ENCODE measurements around the gene PIAS1.

PIAS1 gene

DNA sequence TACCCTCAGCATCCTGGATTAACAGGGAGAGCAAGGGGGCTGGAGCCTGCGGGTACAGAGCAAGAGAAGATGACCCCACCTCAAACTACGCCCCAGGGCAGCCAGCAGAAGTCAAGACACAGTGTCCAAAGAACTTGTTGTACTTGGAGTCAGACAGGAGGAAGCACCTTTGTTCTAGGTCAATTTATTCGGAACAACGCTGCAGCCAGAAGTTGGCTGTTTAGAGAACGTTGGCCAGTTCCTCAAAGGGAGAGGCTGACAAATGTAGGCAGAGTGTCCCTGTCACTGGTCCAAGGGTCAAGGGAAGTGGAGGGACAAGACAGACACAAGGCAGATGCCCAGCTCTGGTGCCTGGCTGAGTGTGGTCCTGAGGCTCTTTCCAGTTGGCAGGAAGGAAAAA lies 32.1 kb upstream of the PIAS1 start:
- no peaks in the 10 kb centered on the region for H3K4me1 ChIP-seq (ENCODE audit: low read length)
- DNase-seq: no peak
- no peak overlapping the region for H3K9ac ChIP-seq (ENCODE audit: low read length)
- no peaks in the 10 kb centered on the region for H3F3A ChIP-seq (ENCODE audit: insufficient read depth, low read length)
- no peak overlapping the region for H3K4me3 ChIP-seq (ENCODE audit: low read length)
- no peaks in the 10 kb centered on the region for H3K9me3 ChIP-seq (replicated peaks; ENCODE audit: insufficient read depth, low read length)
- no peaks in the 10 kb centered on the region for H3K27me3 ChIP-seq (replicated peaks; ENCODE audit: insufficient read depth, low read length)
- TF ChIP-seq, protein P1, sequence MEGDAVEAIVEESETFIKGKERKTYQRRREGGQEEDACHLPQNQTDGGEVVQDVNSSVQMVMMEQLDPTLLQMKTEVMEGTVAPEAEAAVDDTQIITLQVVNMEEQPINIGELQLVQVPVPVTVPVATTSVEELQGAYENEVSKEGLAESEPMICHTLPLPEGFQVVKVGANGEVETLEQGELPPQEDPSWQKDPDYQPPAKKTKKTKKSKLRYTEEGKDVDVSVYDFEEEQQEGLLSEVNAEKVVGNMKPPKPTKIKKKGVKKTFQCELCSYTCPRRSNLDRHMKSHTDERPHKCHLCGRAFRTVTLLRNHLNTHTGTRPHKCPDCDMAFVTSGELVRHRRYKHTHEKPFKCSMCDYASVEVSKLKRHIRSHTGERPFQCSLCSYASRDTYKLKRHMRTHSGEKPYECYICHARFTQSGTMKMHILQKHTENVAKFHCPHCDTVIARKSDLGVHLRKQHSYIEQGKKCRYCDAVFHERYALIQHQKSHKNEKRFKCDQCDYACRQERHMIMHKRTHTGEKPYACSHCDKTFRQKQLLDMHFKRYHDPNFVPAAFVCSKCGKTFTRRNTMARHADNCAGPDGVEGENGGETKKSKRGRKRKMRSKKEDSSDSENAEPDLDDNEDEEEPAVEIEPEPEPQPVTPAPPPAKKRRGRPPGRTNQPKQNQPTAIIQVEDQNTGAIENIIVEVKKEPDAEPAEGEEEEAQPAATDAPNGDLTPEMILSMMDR (IDR thresholded peaks at IDR 0.05; ENCODE audit: low read length): no peak
- no peak for TF ChIP-seq EZH2phosphoT487 (IDR thresholded peaks at IDR 0.05; ENCODE audit: low read length)
- TF ChIP-seq EZH2 (optimal IDR thresholded peaks at IDR 0.05; ENCODE audit: low read depth, low read length): no peak
- H2AFZ ChIP-seq (ENCODE audit: low read length): no peak overlapping the region
- H3K9me2 ChIP-seq (replicated peaks; ENCODE audit: insufficient read depth, low read length): no peaks in the 10 kb centered on the region
- no peaks in the 10 kb centered on the region for H4K20me1 ChIP-seq (ENCODE audit: insufficient read depth, low read length)
- H3K79me2 ChIP-seq (ENCODE audit: low read length): no peaks in the 10 kb centered on the region
- H3K36me3 ChIP-seq (replicated peaks; ENCODE audit: insufficient read depth, low read length): no peaks in the 10 kb centered on the region
- H3K27ac ChIP-seq (ENCODE audit: low read length): no peak overlapping the region
- H3K4me2 ChIP-seq (ENCODE audit: low read depth, low read length): no peak overlapping the region

DNA sequence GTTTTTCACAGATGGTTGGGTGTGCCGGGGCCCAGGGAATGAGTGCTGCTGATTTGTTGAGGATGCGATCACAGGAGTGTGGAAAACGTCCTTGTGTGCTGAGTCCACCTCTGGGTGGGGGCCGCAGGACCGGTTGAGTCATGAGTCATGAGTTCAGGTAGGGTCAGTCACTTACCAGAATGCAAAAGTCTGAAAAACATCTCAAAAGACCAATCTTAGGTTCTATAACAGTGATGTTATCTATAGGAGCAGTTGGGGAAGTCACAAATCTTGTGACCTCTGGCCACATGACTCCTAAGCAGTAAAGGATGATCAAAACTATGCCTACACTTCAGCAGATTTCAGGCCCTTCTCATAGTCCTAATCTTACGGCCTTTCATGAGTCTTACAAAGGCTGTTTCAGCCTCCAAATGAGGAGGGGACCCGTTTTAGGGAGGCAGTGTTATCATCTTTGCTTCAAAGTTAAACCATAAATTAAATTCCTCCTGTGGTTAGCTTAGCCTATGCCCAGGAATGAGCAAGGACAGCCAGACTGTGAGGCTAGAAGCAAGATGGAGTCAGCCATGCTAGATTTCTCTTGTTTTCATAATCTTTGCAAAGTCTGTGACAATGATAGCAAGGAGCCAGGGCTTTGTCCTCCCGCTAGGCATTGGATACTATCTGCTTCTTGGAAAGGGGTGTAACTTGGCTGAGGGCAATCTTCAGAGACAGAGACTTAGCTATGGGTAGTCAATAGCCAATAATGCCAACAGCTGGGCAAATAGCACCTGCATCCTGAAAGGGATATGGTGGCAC lies 30.6 kb upstream of the PIAS1 start:
- Histone ChIP-seq H3K79me2 (ENCODE audit: low read length) (no peaks in the 10 kb centered on the region), H2AFZ (ENCODE audit: low read length) (no peak overlapping the region), H3K9me2 (replicated peaks; ENCODE audit: insufficient read depth, low read length) (no peaks in the 10 kb centered on the region), H3F3A (ENCODE audit: insufficient read depth, low read length) (no peaks in the 10 kb centered on the region), H3K9ac (ENCODE audit: low read length) (no peak overlapping the region), H3K4me3 (ENCODE audit: low read length) (no peak overlapping the region), H4K20me1 (ENCODE audit: insufficient read depth, low read length) (no peaks in the 10 kb centered on the region), H3K27ac (ENCODE audit: low read length) (no peak overlapping the region), H3K4me2 (ENCODE audit: low read depth, low read length) (no peak overlapping the region), H3K36me3 (replicated peaks; ENCODE audit: insufficient read depth, low read length) (no peaks in the 10 kb centered on the region), H3K9me3 (replicated peaks; ENCODE audit: insufficient read depth, low read length) (no peaks in the 10 kb centered on the region), H3K4me1 (ENCODE audit: low read length) (no peaks in the 10 kb centered on the region), H3K27me3 (replicated peaks; ENCODE audit: insufficient read depth, low read length) (no peaks in the 10 kb centered on the region)
- DNase-seq: no peak
- TF ChIP-seq EZH2phosphoT487 (IDR thresholded peaks at IDR 0.05; ENCODE audit: low read length): no peak
- TF ChIP-seq EZH2 (optimal IDR thresholded peaks at IDR 0.05; ENCODE audit: low read depth, low read length): no peak

DNA sequence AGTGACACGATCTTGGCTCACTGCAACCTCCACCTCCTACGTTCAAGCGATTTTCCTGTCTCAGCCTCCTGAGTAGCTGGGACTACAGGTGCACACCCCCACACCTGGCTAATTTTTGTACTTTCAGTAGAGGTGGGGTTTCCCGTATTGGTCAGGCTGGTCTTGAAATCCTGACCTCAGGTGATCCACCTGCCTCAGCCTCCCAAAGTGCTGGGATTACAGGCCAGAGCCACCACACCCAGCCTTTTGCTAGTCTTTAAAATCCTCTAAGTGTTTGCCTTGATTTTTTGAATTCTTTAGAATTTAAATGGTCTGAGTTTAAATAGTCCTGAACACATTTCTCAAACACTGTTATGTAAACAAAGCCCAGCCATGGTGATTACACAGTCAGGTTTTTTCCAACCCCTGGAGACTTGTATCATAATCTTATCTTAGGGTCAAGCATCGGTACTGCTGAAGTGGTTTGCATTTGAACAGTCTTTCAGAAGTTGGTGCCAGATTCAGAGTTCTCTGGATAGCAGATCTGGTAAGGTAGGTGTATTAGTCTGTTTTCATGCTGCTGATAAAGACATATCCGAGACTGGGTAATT lies 28.2 kb upstream of the PIAS1 start:
- Histone ChIP-seq H3F3A (ENCODE audit: insufficient read depth, low read length) (no peaks in the 10 kb centered on the region), H2AFZ (ENCODE audit: low read length) (no peak overlapping the region), H3K9me3 (replicated peaks; ENCODE audit: insufficient read depth, low read length) (no peaks in the 10 kb centered on the region), H3K4me3 (ENCODE audit: low read length) (no peak overlapping the region), H3K79me2 (ENCODE audit: low read length) (no peaks in the 10 kb centered on the region), H3K36me3 (replicated peaks; ENCODE audit: insufficient read depth, low read length) (no peaks in the 10 kb centered on the region), H3K9me2 (replicated peaks; ENCODE audit: insufficient read depth, low read length) (no peaks in the 10 kb centered on the region), H3K9ac (ENCODE audit: low read length) (no peak overlapping the region), H3K4me2 (ENCODE audit: low read depth, low read length) (no peak overlapping the region), H3K27ac (ENCODE audit: low read length) (no peak overlapping the region), H4K20me1 (ENCODE audit: insufficient read depth, low read length) (no peaks in the 10 kb centered on the region), H3K27me3 (replicated peaks; ENCODE audit: insufficient read depth, low read length) (no peaks in the 10 kb centered on the region), H3K4me1 (ENCODE audit: low read length) (no peaks in the 10 kb centered on the region)
- DNase-seq: no peak
- TF ChIP-seq EZH2 (optimal IDR thresholded peaks at IDR 0.05; ENCODE audit: low read depth, low read length) (no peak), EZH2phosphoT487 (IDR thresholded peaks at IDR 0.05; ENCODE audit: low read length) (no peak)
- TF ChIP-seq, protein P1 (IDR thresholded peaks at IDR 0.05; ENCODE audit: low read length): no peak

DNA sequence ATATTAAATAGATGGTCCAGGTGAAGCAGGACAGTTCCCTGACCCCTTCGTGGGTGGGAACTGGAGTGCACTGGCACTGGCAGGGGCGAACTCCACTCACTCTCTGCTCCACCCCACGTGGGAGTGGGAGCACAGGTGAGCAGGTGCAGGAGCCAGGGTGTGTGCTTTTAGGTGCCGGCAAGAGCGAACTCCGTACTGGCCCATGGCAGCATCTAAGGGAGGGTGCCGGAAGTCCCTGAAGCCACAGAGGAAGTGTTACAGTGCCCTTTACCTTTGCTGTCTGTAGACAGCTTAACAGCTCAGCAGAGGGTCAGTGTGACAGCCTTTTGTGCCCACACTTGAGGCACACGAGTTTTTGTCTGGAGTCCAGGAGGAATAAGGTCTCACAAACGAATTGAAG lies 26.7 kb upstream of the PIAS1 start:
- H3K27me3 ChIP-seq (replicated peaks; ENCODE audit: insufficient read depth, low read length): no peaks in the 10 kb centered on the region
- no peak overlapping the region for H3K9ac ChIP-seq (ENCODE audit: low read length)
- no peaks in the 10 kb centered on the region for H3F3A ChIP-seq (ENCODE audit: insufficient read depth, low read length)
- TF ChIP-seq, protein P1 (IDR thresholded peaks at IDR 0.05; ENCODE audit: low read length): no peak
- TF ChIP-seq EZH2phosphoT487 (IDR thresholded peaks at IDR 0.05; ENCODE audit: low read length) (no peak), EZH2 (optimal IDR thresholded peaks at IDR 0.05; ENCODE audit: low read depth, low read length) (no peak)
- no peak overlapping the region for H3K4me2 ChIP-seq (ENCODE audit: low read depth, low read length)
- no peaks in the 10 kb centered on the region for H3K9me3 ChIP-seq (replicated peaks; ENCODE audit: insufficient read depth, low read length)
- no peaks in the 10 kb centered on the region for H3K79me2 ChIP-seq (ENCODE audit: low read length)
- H3K36me3 ChIP-seq (replicated peaks; ENCODE audit: insufficient read depth, low read length): no peaks in the 10 kb centered on the region
- DNase-seq: no peak
- H2AFZ ChIP-seq (ENCODE audit: low read length): 0 out of 2 replicates have a peak overlapping the region, but pooled peaks have one; percentile 16
- no peak overlapping the region for H3K4me3 ChIP-seq (ENCODE audit: low read length)
- H4K20me1 ChIP-seq (ENCODE audit: insufficient read depth, low read length): no peaks in the 10 kb centered on the region
- H3K27ac ChIP-seq (ENCODE audit: low read length): no peak overlapping the region
- no peaks in the 10 kb centered on the region for H3K4me1 ChIP-seq (ENCODE audit: low read length)
- no peaks in the 10 kb centered on the region for H3K9me2 ChIP-seq (replicated peaks; ENCODE audit: insufficient read depth, low read length)
